Mesodermal cell (in vitro differentiated cells): ENCODE data around the gene GPR62.
"Not testable (repeated sequence)": the region's sequence is repeated elsewhere in the genome, so short reads cannot be mapped to it uniquely, and the experiment has no call there.

ENCODE experiments used
- H3K27ac ChIP-seq: 2 replicates; pipeline ENCODE4 v1.7.0; 2013; ENCODE audit warnings: mild to moderate bottlenecking, low read depth, low read length, moderate library complexity; ENCODE audit not compliant: severe bottlenecking
- H3K36me3 ChIP-seq: 2 replicates; pipeline ENCODE4 v1.7.1; 2013; ENCODE audit warnings: mild to moderate bottlenecking, low read length, moderate library complexity; ENCODE audit not compliant: control insufficient read depth, insufficient read depth
- H3K4me1 ChIP-seq: one replicate; pipeline ENCODE4 v1.7.1; 2013; ENCODE audit warnings: mild to moderate bottlenecking, low read length; ENCODE audit not compliant: insufficient read depth, control insufficient read depth, poor library complexity, severe bottlenecking
- H3K4me3 ChIP-seq: 2 replicates; pipeline ENCODE4 v1.7.0; 2013; ENCODE audit warnings: low read length, control low read depth, mild to moderate bottlenecking; ENCODE audit not compliant: insufficient read depth, poor library complexity, severe bottlenecking; ENCODE audit errors: extremely low read depth
- H3K9me3 ChIP-seq: 2 replicates; pipeline ENCODE4 v1.7.1; 2013; ENCODE audit warnings: mild to moderate bottlenecking, low read length, moderate library complexity; ENCODE audit not compliant: control insufficient read depth
- WGBS, 2 experiments: methylation state at CpG; one replicate each; pipeline ENCODE4 v1.1.5; 2013; ENCODE audit warnings: missing lambda C conversion rate in 2 of 2; ENCODE audit not compliant: insufficient coverage in 2 of 2; 5-methylcytosine and 5-hydroxymethylcytosine counted together

GPR62 gene

GRCh38 chr3:51986010-51986947 lies 31.1 kb downstream of the GPR62 start:
- H3K4me3 ChIP-seq, result no peak overlapping the region
- peaks cover 5% of the 10 kb centered on the region for H3K4me1 ChIP-seq
- no peak overlapping the region for H3K27ac ChIP-seq
- H3K9me3 ChIP-seq, result no peaks in the 10 kb centered on the region
- WGBS, 2 experiments, result 80 to 94% methylated on average over 7 to 8 of the region's 12 CpGs
- H3K36me3 ChIP-seq, result peaks cover 4% of the 10 kb centered on the region

GRCh38 chr3:51987568-51987967 lies 32.4 kb downstream of the GPR62 start:
- WGBS, 2 experiments, result 85 to 93% methylated on average over 5 of the region's 7 CpGs
- H3K27ac ChIP-seq, result no peak overlapping the region
- peaks cover 8% of the 10 kb centered on the region for H3K4me1 ChIP-seq
- H3K4me3 ChIP-seq, result no peak overlapping the region
- peaks cover 17% of the 10 kb centered on the region for H3K36me3 ChIP-seq
- no peaks in the 10 kb centered on the region for H3K9me3 ChIP-seq

DNA sequence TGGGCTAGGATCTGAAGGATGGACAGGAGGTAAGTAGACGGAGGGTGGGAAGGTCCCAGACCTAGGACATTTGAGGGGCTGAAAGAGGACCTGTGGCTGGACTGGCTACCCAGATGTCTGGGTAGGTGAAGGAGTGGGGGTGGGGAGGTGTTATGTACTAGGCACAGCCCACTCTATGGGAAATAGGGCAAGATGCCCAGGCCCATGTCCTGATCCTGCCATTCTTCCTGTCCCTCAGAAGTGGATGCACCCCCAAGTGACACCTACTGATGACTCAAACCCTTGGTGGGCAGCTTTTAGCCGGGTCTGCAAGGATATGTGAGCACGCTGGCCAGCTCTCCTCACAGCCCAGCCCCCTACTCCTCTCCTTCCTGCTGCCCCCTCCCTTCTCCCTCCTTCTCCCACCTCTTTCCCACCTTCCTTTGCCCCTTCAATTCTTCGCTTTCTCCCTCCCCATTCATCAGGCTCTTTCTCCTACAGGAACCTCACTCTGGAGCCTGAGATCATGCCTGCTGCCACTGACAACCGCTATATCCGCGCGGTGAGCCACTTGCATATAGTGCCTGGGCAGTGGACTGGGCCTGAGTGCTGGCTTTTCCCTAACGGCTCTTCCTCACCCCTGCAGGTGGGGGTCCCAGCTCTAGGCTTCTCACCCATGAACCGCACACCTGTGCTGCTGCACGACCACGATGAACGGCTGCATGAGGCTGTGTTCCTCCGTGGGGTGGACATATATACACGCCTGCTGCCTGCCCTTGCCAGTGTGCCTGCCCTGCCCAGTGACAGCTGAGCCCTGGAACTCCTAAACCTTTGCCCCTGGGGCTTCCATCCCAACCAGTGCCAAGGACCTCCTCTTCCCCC lies 33.3 kb downstream of the GPR62 start:
- peaks cover 9% of the 10 kb centered on the region for H3K4me1 ChIP-seq
- no peaks in the 10 kb centered on the region for H3K9me3 ChIP-seq
- H3K4me3 ChIP-seq, result no peak overlapping the region
- H3K27ac ChIP-seq, result no peak overlapping the region
- peaks cover 26% of the 10 kb centered on the region for H3K36me3 ChIP-seq
- 78 to 87% methylated on average over 14 to 15 of the region's 15 CpGs for WGBS, 2 experiments

GRCh38 chr3:51990501-51990971 lies 35.4 kb downstream of the GPR62 start:
- not testable (repeated sequence) for H3K4me3 ChIP-seq, H3K9me3 ChIP-seq, H3K27ac ChIP-seq
- Histone ChIP-seq H3K36me3 (peaks cover 45% of the 10 kb centered on the region), H3K4me1 (peaks cover 14% of the 10 kb centered on the region)
- WGBS, 2 experiments, result 97% methylated on average over 18 to 24 of the region's 38 CpGs

DNA sequence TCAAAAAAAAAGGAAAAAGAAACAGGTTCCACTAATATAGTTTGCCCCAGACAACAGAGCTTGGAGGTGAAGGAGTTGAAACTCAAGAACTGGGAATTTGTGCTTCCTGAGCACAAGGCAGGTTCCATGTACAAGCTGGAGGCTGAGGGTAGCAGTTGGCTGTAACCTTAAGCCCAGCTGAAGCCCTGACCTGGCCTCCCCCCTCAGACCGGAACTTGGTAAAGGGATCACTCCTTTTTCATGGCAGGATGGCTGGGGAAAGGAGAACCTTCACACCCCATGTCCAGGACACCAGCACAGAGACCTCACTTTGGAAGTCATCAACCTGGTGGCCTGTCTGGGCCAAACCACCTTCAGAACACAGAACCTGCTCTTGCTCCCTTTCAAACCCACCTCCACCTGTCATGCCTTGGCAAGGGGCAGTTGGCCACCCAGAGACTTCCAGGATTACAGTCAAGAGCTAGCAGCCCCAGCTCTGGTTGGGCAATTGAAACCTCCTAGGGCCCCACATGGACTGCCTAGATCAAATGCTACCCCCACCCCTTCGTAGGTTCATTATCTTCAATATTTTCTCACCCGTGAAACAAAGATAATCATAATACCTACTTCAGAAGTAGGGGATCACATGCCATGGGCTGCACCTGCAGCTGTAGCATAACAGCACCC lies 37.0 kb downstream of the GPR62 start:
- H3K27ac ChIP-seq, result peak overlapping the region; percentile 1
- WGBS, 2 experiments, result 100% methylated on average over 2 to 3 of the region's 3 CpGs

DNA sequence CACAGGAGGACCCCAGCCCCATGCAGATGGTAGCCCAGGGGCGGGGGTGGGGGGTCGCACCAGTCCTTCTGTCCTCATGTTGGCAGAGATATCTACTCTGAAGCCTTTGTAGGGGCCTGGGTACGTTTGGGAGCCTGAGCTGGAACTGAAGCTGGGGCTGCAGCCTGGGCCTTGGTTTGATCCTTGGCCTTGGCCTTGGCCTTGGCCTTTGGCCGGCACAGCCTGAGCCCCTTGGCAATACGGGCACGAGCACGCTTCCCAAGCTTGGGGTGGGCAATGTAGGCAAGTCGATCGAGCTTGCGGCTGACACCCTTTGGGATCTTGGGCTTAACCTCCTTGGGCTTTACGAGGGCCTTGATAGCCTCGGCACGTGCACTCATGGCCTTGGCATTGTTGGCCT lies 38.5 kb downstream of the GPR62 start:
- H3K9me3 ChIP-seq, H3K4me3 ChIP-seq, H3K27ac ChIP-seq: not testable (repeated sequence)
- Histone ChIP-seq H3K4me1 (peaks cover 23% of the 10 kb centered on the region), H3K36me3 (peaks cover 42% of the 10 kb centered on the region)
- 100% methylated on average over 3 of the region's 13 CpGs for WGBS, 2 experiments

More for the DNA sequence above, 37.0 kb downstream of the GPR62 start:
- H3K4me3 ChIP-seq, result no peak overlapping the region
- H3K4me1 ChIP-seq, result peaks cover 14% of the 10 kb centered on the region
- peaks cover 45% of the 10 kb centered on the region for H3K36me3 ChIP-seq
- no peaks in the 10 kb centered on the region for H3K9me3 ChIP-seq

- Histone ChIP-seq H3K27ac (peak overlapping the region; percentile 96), H3K9me3 (no peaks in the 10 kb centered on the region), H3K4me1 (peaks cover 23% of the 10 kb centered on the region), H3K4me3 (peak overlapping the region; percentile 90), H3K36me3 (peaks cover 42% of the 10 kb centered on the region)
- whole genome bisulfite sequencing, 2 experiments, result 90% methylated on average over 2 of the region's 2 CpGs; no CpG with 5 or more reads in 1 of the 2 experiments
These were observed 39.3 kb downstream of the GPR62 start for GRCh38 chr3:51994530-51994929.

- Histone ChIP-seq H3K27ac (peak within 1 kb of the TSS; percentile 96), H3K4me3 (peak within 1 kb of the TSS; percentile 90), H3K4me1 (peaks cover 23% of the 10 kb centered on the region), H3K9me3 (no peaks in the 10 kb centered on the region), H3K36me3 (peaks cover 42% of the 10 kb centered on the region)
- WGBS, 2 experiments, result 0% methylated on average over 29 to 37 of the region's 40 CpGs
These were observed 40.4 kb downstream of the GPR62 start, which contains the start of gene RPL29 for GRCh38 chr3:51995346-51996163. RPL29 (minus strand) TSS chr3:51995895; CDS start chr3:51995461, 434 bp downstream.

GRCh38 chr3:51997172-51997571 lies 42.0 kb downstream of the GPR62 start:
- Histone ChIP-seq H3K4me1 (peaks cover 23% of the 10 kb centered on the region), H3K27ac (no peak overlapping the region), H3K36me3 (peaks cover 32% of the 10 kb centered on the region), H3K4me3 (no peak overlapping the region), H3K9me3 (no peaks in the 10 kb centered on the region)
- 76 to 90% methylated on average over 1 to 2 of the region's 2 CpGs for WGBS, 2 experiments
